ENCODE data around the gene DIAPH3. TPM values are rescaled to one million over a fixed set of nuclear protein-coding genes. Genes with fewer than 3 reads are reported as not detected.

DIAPH3 gene
- polyA plus RNA-seq, 1 of the 3 experiments (the other 2 are of a cell fraction) = 5.4 TPM

GRCh38 chr13:59690857-59691500, 472.7 kb downstream of the DIAPH3 start:
- Histone ChIP-seq H4K20me1 (ENCODE audit: insufficient read depth) (no peaks in the 10 kb centered on the region), H3K27ac (ENCODE audit: low read depth in 2 of 2, low read length in 1 of 2) (no peak overlapping the region), H3K4me3 (ENCODE audit: low read depth in 2 of 2, low read length in 1 of 2) (no peak overlapping the region), H3K9me3 (no peaks in the 10 kb centered on the region), H3K9me2 (no peaks in the 10 kb centered on the region), H3K9ac (no peak overlapping the region), H3K36me3 (replicated peaks in 1 of 2; ENCODE audit: control insufficient read depth in 1 of 2, insufficient read depth in 2 of 2, low read length in 1 of 2) (peaks cover 0 to 3% of the 10 kb centered on the region in 2 experiments), H2AFZ (ENCODE audit: low read depth) (no peak overlapping the region), H3F3A (replicated peaks; ENCODE audit: insufficient read depth) (no peaks in the 10 kb centered on the region), H3K79me2 (ENCODE audit: insufficient read depth) (no peaks in the 10 kb centered on the region), H3K4me2 (no peak overlapping the region), H3K27me3 (ENCODE audit: insufficient read depth) (no peaks in the 10 kb centered on the region), H3K4me1 (ENCODE audit: control insufficient read depth in 1 of 2, insufficient read depth in 2 of 2, low read depth in 1 of 2, low read length in 1 of 2) (peaks cover 11 to 18% of the 10 kb centered on the region in 2 experiments; a peak in 3 of 4 replicates)
- CTCF ChIA-PET = interaction anchor here (0.6 to 9.2 kb wide), 3 partner anchors 11 to 447 kb away, joined by 3 to 47 read pairs (median 4); no protein-coding TSS in a partner anchor
- TF ChIP-seq SIN3A (IDR thresholded peaks at IDR 0.05; ENCODE audit: borderline replicate concordance, low read depth, low read length) = no peak
- TF ChIP-seq FOXJ3 (CRISPR knock-in tag; IDR thresholded peaks at IDR 0.05) = no peak
- no peak for TF ChIP-seq EP300 (IDR thresholded peaks at IDR 0.05; ENCODE audit: borderline replicate concordance in 1 of 2, low read depth in 1 of 2, low read length in 1 of 2)
- TF ChIP-seq RAD21 (IDR thresholded peaks at IDR 0.05; ENCODE audit: low read length) = no peak
- no peak for TF ChIP-seq TCF12 (IDR thresholded peaks at IDR 0.05)
- no peak for TF ChIP-seq RFX5 (IDR thresholded peaks at IDR 0.05; ENCODE audit: low read length)
- TF ChIP-seq PBX3 (IDR thresholded peaks at IDR 0.05) = no peak
- TF ChIP-seq TAF1 (IDR thresholded peaks at IDR 0.05; ENCODE audit: borderline replicate concordance, low read depth, low read length) = no peak
- TF ChIP-seq IRF3 (IDR thresholded peaks at IDR 0.05; ENCODE audit: low read depth, low read length) = no peak
- no peak for TF ChIP-seq TEAD4 (IDR thresholded peaks at IDR 0.05; ENCODE audit: borderline replicate concordance, insufficient read depth)
- no peak for DNase-seq
- WGBS (ENCODE audit: low lambda C conversion rate) = 96% methylated on average over 1 of the region's 1 CpG
- POLR2A ChIA-PET = no interaction called here

- 97% methylated on average over 4 of the region's 4 CpGs for WGBS (ENCODE audit: low lambda C conversion rate)
- Histone ChIP-seq H3K4me1 (ENCODE audit: control insufficient read depth in 1 of 2, insufficient read depth in 2 of 2, low read depth in 1 of 2, low read length in 1 of 2) (peaks cover 11 to 27% of the 10 kb centered on the region in 2 experiments; a peak in 3 of 4 replicates), H3K9ac (no peak overlapping the region), H3K4me2 (no peak overlapping the region), H4K20me1 (ENCODE audit: insufficient read depth) (no peaks in the 10 kb centered on the region), H3F3A (replicated peaks; ENCODE audit: insufficient read depth) (no peaks in the 10 kb centered on the region), H3K79me2 (ENCODE audit: insufficient read depth) (no peaks in the 10 kb centered on the region), H3K4me3 (ENCODE audit: low read depth in 2 of 2, low read length in 1 of 2) (no peak overlapping the region), H3K9me2 (no peaks in the 10 kb centered on the region), H2AFZ (ENCODE audit: low read depth) (no peak overlapping the region), H3K27me3 (ENCODE audit: insufficient read depth) (no peaks in the 10 kb centered on the region), H3K9me3 (no peaks in the 10 kb centered on the region), H3K27ac (ENCODE audit: low read depth in 2 of 2, low read length in 1 of 2) (no peak overlapping the region), H3K36me3 (replicated peaks in 1 of 2; ENCODE audit: control insufficient read depth in 1 of 2, insufficient read depth in 2 of 2, low read length in 1 of 2) (no peaks in the 10 kb centered on the region)
- POLR2A ChIA-PET = no interaction called here
- no peak for DNase-seq
- CTCF ChIA-PET = interaction anchor here (9.2 kb wide), 1 partner anchor 81 kb away, joined by 47 read pairs; no protein-coding TSS in a partner anchor
- no peak for TF ChIP-seq FOXM1 (IDR thresholded peaks at IDR 0.05; ENCODE audit: low read depth)
- no peak for TF ChIP-seq TCF12 (IDR thresholded peaks at IDR 0.05)
- TF ChIP-seq JUND (IDR thresholded peaks at IDR 0.05) = no peak
- no peak for TF ChIP-seq IRF3 (IDR thresholded peaks at IDR 0.05; ENCODE audit: low read depth, low read length)
- TF ChIP-seq RCOR1 (IDR thresholded peaks at IDR 0.05; ENCODE audit: low read length) = no peak
- TF ChIP-seq GABPA (IDR thresholded peaks at IDR 0.05; ENCODE audit: low read depth) = no peak
- TF ChIP-seq REST (IDR thresholded peaks at IDR 0.05; ENCODE audit: low read depth, low read length) = no peak
- no peak for TF ChIP-seq TAF1 (IDR thresholded peaks at IDR 0.05; ENCODE audit: borderline replicate concordance, low read depth, low read length)
- TF ChIP-seq USF2 (IDR thresholded peaks at IDR 0.05; ENCODE audit: borderline replicate concordance, low read depth, low read length) = no peak
- no peak for TF ChIP-seq PBX3 (IDR thresholded peaks at IDR 0.05)
These were observed 474.7 kb downstream of the DIAPH3 start for GRCh38 chr13:59689057-59689456.

All from SK-N-SH (cell line).